Vagina (tissue), 2 donors: ENCODE data around the gene LYPD5. TPM values are rescaled to one million over a fixed set of nuclear protein-coding genes. Genes with fewer than 3 reads are reported as not detected.
A peak's percentile ranks its signal among the peaks of the same experiment; 100 is the strongest.
"Not testable (repeated sequence)": the region's sequence is repeated elsewhere in the genome, so short reads cannot be mapped to it uniquely, and the experiment has no call there.

Source experiments
- DNase-seq, 2 donors: peaks; one replicate each; pipeline ENCODE4 v3.0.0-alpha.2; 2017; ENCODE audit errors: extremely low spot score in 2 of 2
- H3K27ac ChIP-seq: fragments of 200-600 bp; sonication (generic); one replicate; pipeline ENCODE4 v1.5.1; 2019
- H3K27me3 ChIP-seq: fragments of 200-600 bp; sonication (generic); one replicate; pipeline ENCODE4 v1.5.1; 2019
- H3K36me3 ChIP-seq, 2 donors: fragments of 200-600 bp; sonication (generic); one replicate each; pipeline ENCODE4 v1.5.1; 2017 to 2019
- H3K4me1 ChIP-seq: fragments of 200-600 bp; sonication (generic); one replicate; pipeline ENCODE4 v1.5.1; 2019
- H3K4me3 ChIP-seq, 2 donors: fragments of 200-600 bp; sonication (generic); 1 replicate in 1 of 2; 2 replicates in 1 of 2; pipeline ENCODE4 v1.5.1; 2016 to 2019
- H3K9me3 ChIP-seq: fragments of 200-600 bp; sonication (generic); one replicate; pipeline ENCODE4 v1.5.1; 2019
- POLR2A ChIP-seq, 2 donors: fragments of 450-650 bp; IDR thresholded peaks; one replicate each; pipeline ENCODE4 v1.6.1; 2017; ENCODE audit warnings: antibody characterized with exemption in 2 of 2, mild to moderate bottlenecking in 2 of 2, moderate library complexity in 2 of 2
- POLR2AphosphoS5 ChIP-seq, 2 donors: sonication (generic); formaldehyde crosslinking; IDR thresholded peaks; one replicate each; pipeline ENCODE4 v1.9.0; 2017; ENCODE audit warnings: antibody characterized with exemption in 2 of 2, mild to moderate bottlenecking in 2 of 2, low read depth in 1 of 2; ENCODE audit not compliant: insufficient read depth in 1 of 2
- intact Hi-C: fragments of 100-400 bp; cut with DNase I; formaldehyde crosslinking; loops from one replicate; pipeline ENCODE4 v1.15.1; 2023
- total RNA-seq: library from RNA; depleted of rRNA; stranded (reverse); fragments of >200 nt; gene quantifications from one replicate; pipeline ENCODE4 v1.2.3, GENCODE V29; 2016
- TF ChIP-seq, protein P1 (sequence below), 3 experiments: fragments of 450-650 bp in 2 of 3; fragments of 200-600 bp in 1 of 3; sonication (generic) in 1 of 3; IDR thresholded peaks; one replicate each; pipeline ENCODE4 v1.5.1; 2017 to 2019; ENCODE audit warnings: antibody characterized with exemption in 3 of 3, mild to moderate bottlenecking in 2 of 3, moderate library complexity in 2 of 3

Gene LYPD5
- total RNA-seq, 1 donor from 2014 or later = 3.7 TPM

GRCh38 chr19:43839139-43839538, 36.9 kb upstream of the LYPD5 start:
- no peaks in the 10 kb centered on the region for H3K27me3 ChIP-seq
- no peak overlapping the region for H3K4me3 ChIP-seq
- no peak overlapping the region for H3K27ac ChIP-seq
- no peak for TF ChIP-seq POLR2A (IDR thresholded peaks at IDR 0.05)
- TF ChIP-seq, protein P1, sequence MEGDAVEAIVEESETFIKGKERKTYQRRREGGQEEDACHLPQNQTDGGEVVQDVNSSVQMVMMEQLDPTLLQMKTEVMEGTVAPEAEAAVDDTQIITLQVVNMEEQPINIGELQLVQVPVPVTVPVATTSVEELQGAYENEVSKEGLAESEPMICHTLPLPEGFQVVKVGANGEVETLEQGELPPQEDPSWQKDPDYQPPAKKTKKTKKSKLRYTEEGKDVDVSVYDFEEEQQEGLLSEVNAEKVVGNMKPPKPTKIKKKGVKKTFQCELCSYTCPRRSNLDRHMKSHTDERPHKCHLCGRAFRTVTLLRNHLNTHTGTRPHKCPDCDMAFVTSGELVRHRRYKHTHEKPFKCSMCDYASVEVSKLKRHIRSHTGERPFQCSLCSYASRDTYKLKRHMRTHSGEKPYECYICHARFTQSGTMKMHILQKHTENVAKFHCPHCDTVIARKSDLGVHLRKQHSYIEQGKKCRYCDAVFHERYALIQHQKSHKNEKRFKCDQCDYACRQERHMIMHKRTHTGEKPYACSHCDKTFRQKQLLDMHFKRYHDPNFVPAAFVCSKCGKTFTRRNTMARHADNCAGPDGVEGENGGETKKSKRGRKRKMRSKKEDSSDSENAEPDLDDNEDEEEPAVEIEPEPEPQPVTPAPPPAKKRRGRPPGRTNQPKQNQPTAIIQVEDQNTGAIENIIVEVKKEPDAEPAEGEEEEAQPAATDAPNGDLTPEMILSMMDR (IDR thresholded peaks at IDR 0.05) = no peak
- TF ChIP-seq POLR2AphosphoS5 (IDR thresholded peaks at IDR 0.05; ENCODE audit: insufficient read depth in 1 of 2, low read depth in 1 of 2) = no peak
- intact Hi-C loops = no loop called here
- DNase-seq = no peak
- H3K9me3 ChIP-seq = peaks cover 75% of the 10 kb centered on the region
- peaks cover 15 to 100% of the 10 kb centered on the region in 2 donors for H3K36me3 ChIP-seq
- no peaks in the 10 kb centered on the region for H3K4me1 ChIP-seq

GRCh38 chr19:43826787-43827754, 24.8 kb upstream of the LYPD5 start, which contains the start of gene ZNF283:
ZNF283 (plus strand) TSS chr19:43827321; CDS start chr19:43833505, 6,184 bp downstream.
- TF ChIP-seq POLR2AphosphoS5 (IDR thresholded peaks at IDR 0.05; ENCODE audit: insufficient read depth in 1 of 2, low read depth in 1 of 2) = peak; percentile 52 to 95
- no peak for TF ChIP-seq POLR2A (IDR thresholded peaks at IDR 0.05)
- no peaks in the 10 kb centered on the region for H3K27me3 ChIP-seq
- no peak for DNase-seq
- H3K36me3 ChIP-seq = peaks cover 0 to 30% of the 10 kb centered on the region in 2 donors
- peaks cover 7% of the 10 kb centered on the region for H3K4me1 ChIP-seq
- peak within 1 kb of the TSS; percentile 75 to 85 for H3K4me3 ChIP-seq
- peak within 1 kb of the TSS; percentile 76 for H3K27ac ChIP-seq
- no peaks in the 10 kb centered on the region for H3K9me3 ChIP-seq
- intact Hi-C loops = loop anchor here (10.0 kb wide), 1 partner anchor 108 kb away; the partner anchor contains the start of gene ZNF45

DNA sequence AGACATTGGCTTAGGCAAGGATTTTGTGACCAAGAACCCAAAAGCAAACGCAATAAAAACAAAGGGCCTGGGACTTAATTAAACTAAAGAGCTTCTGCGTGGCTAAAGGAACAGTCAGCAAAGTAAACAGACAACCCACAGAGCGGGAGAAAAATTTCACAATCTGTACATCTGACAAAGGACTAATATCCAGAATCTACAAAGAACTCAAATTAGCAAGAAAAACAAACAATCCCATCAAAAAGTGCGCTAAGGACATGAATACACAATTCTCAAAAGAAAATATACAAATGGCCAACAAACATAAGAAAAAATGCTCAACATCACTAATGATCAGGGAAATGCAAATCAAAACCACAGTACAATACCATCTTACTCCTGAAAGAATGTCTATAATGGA, 22.3 kb upstream of the LYPD5 start:
- not testable (repeated sequence) for H3K27me3 ChIP-seq, H3K27ac ChIP-seq, DNase-seq, H3K36me3 ChIP-seq, H3K4me3 ChIP-seq, H3K9me3 ChIP-seq
- intact Hi-C loops = loop anchor here (10.0 kb wide), 1 partner anchor 110 kb away; the partner anchor contains the start of gene ZNF45
- H3K4me1 ChIP-seq = peaks cover 14% of the 10 kb centered on the region

DNA sequence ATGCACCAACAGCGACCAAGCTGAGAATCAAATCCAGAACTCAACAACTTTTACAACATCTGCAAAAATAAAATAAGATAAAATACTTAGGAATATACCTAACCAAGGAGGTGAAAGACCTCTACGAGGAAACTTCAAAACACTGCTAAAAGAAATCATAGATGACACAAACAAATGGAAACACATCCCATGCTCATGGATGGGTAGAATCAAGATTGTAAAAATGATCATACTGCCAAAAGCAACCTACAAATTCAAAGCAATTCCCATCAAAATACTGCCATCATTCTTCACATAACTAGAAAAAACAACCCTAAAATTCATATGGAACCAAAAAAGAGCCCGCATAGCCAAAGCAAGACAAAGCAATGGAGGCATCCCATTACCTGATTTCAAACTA, 21.6 kb upstream of the LYPD5 start:
- H3K36me3 ChIP-seq, H3K27me3 ChIP-seq, H3K27ac ChIP-seq, H3K4me3 ChIP-seq, DNase-seq, H3K9me3 ChIP-seq: not testable (repeated sequence)
- intact Hi-C loops = loop anchor here (10.0 kb wide), 1 partner anchor 111 kb away; the partner anchor contains the start of gene ZNF45
- H3K4me1 ChIP-seq = peaks cover 14% of the 10 kb centered on the region

GRCh38 chr19:43820884-43821215, 18.6 kb upstream of the LYPD5 start:
- intact Hi-C loops = loop anchor here (10.0 kb wide), 1 partner anchor 114 kb away; the partner anchor contains the start of gene ZNF45
- peak overlapping the region; percentile 28 to 48 for H3K4me3 ChIP-seq
- no peaks in the 10 kb centered on the region for H3K36me3 ChIP-seq
- no peaks in the 10 kb centered on the region for H3K9me3 ChIP-seq
- peaks cover 7% of the 10 kb centered on the region for H3K4me1 ChIP-seq
- no peak overlapping the region for H3K27ac ChIP-seq
- DNase-seq = no peak
- TF ChIP-seq POLR2A (IDR thresholded peaks at IDR 0.05) (no peak), POLR2AphosphoS5 (IDR thresholded peaks at IDR 0.05; ENCODE audit: insufficient read depth in 1 of 2, low read depth in 1 of 2) (no peak)
- TF ChIP-seq, protein P1 (IDR thresholded peaks at IDR 0.05) = no peak
- H3K27me3 ChIP-seq = no peaks in the 10 kb centered on the region

GRCh38 chr19:43820098-43820883, 18.0 kb upstream of the LYPD5 start:
- H3K27ac ChIP-seq = no peak overlapping the region
- H3K9me3 ChIP-seq = no peaks in the 10 kb centered on the region
- TF ChIP-seq, protein P1 (IDR thresholded peaks at IDR 0.05) = no peak
- TF ChIP-seq POLR2AphosphoS5 (IDR thresholded peaks at IDR 0.05; ENCODE audit: insufficient read depth in 1 of 2, low read depth in 1 of 2) (no peak), POLR2A (IDR thresholded peaks at IDR 0.05) (no peak)
- peaks cover 7% of the 10 kb centered on the region for H3K4me1 ChIP-seq
- DNase-seq = no peak
- intact Hi-C loops = loop anchor here (10.0 kb wide), 1 partner anchor 115 kb away; the partner anchor contains the start of gene ZNF45
- H3K4me3 ChIP-seq = peak overlapping the region; percentile 28 to 48
- no peaks in the 10 kb centered on the region for H3K27me3 ChIP-seq
- no peaks in the 10 kb centered on the region for H3K36me3 ChIP-seq
